ENCODE measurements around the gene EBF4.
A peak's percentile ranks its signal among the peaks of the same experiment; 100 is the strongest.
"Not testable (repeated sequence)": the region's sequence is repeated elsewhere in the genome, so short reads cannot be mapped to it uniquely, and the experiment has no call there.

Gene EBF4

DNA sequence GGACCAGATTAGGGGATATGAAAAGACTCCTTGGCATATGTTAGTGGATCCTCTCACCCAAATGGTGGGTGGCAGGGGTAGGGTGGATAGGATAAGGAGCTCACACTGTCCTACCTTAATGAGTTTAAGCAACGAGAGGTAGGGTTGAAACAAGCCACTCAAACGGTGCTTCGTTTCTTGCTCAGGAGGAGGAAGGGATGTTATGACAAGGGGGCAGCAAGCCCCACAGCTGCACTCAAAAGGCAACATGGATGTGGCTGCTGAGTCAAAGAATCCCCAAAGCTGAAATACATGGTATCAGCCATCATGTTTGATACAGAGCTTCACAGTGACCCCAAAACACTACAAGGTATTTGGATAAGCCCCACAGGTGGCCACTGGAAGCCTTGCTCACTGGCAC, 20.1 kb upstream of the EBF4 start:
- no peak for DNase-seq

- DNase-seq: no peak
These were observed 19.1 kb upstream of the EBF4 start for GRCh38 chr20:2673453-2673852.

DNA sequence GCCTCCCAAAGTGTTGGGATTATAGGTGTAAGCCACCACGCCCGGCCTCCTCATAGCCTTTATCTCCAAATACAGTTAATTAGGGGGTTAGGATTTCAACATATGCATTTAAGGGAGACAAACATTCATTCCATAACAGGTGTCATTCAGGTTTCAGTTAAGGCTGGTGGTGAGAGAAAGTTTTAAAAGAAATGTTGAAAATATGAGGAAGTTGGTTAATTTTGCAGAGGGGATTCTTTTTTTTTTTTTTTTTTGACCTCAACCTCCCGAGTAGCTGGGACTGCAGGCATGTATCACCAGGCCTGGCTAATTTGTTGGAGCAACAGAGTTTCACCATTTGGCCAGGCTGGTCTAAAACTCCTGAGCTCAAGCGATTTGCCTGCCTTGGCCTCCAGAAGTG, 12.5 kb upstream of the EBF4 start:
- no peak for DNase-seq

DNA sequence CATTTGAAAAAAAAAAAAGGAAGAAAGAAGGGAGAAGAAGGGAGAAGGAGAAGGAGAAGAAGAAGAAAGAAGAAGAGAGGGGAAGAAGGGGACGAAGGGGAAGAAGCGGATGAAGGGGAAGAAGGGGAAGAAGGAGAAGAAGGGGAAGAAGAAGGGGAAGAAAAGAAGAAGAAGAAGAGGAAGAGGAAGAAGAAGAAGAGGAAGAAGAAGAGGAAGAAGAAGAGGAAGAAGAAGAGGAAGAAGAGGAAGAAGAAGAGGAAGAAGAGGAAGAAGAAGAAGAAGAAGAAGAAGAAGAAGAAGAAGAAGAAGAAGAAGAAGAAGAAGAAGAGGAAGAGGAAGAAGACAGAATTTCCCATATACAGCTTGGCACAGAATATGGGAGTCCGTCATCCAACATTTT, 10.5 kb upstream of the EBF4 start:
- not testable (repeated sequence) for DNase-seq

DNA sequence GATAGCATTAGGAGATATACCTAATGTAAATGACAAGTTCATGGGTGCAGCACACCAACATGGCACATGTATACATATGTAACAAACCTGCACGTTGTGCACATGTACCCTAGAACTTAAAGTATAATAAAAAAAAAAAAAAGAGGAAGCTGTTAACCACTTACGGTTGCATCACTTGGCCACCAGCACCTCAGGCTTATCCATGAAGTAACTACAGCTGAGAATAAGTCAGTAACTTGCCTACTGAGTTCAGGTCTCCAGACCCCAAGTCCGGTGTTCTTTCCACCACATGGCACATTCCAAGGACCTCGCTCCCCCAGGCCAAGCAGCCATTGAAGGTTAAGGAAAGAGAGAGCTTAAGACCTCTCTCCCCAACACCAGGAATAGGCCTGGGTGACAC, 7.8 kb upstream of the EBF4 start:
- DNase-seq: not testable (repeated sequence)

GRCh38 chr20:2687514-2687913, 5.1 kb upstream of the EBF4 start:
- DNase-seq: no peak

GRCh38 chr20:2688041-2688591, 4.5 kb upstream of the EBF4 start:
- peak; percentile 81 for DNase-seq

DNA sequence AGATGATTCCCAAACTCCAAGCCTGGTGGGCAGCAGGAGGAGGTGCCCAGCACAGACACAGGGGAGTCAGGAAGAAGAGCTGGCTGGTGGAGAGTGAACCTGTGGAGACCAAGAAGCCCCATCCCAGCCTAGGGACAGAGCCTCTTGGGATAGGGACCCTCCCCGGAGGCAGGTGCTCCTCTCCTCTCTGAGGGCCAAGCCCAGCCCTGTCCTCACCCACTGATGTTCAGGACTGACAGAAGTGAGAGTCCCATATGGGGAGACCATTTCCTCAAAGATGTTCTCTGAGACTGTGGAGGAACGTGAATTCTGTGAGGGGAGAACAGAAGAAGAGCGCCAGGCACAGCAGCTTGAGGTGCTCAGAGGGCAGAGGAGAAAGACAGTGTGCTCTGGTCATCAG, 2.4 kb upstream of the EBF4 start:
- no peak for DNase-seq

- DNase-seq: no peak
These were observed 1.9 kb upstream of the EBF4 start for GRCh38 chr20:2690718-2691117.

- no peak for DNase-seq
These were observed 1.5 kb upstream of the EBF4 start for GRCh38 chr20:2691127-2691526.

- DNase-seq: no peak
These were observed 931 bp upstream of the EBF4 start for GRCh38 chr20:2691663-2692035.

DNA sequence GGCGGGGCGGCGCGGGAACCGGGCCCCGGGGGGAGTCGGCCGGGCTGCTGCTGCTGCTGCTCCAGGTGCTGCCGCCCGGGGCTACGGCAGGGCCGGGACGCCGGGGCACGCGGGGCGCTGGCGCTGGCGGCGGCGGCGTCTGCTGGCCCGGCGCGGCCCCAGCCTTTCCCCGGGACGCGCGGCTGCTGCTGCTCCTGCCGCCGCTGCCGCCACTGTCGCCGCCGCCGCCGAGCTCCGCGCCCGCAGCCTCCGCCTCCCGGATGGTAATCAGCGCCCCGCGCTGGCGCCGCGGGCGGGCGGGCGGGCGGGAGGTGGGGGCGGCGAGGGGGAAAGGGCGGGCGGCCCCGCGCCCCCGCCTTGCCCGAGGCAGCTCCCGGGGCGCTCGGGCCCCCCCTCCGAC, 306 bp downstream of the EBF4 start:
- peak; percentile 39 for DNase-seq

DNA sequence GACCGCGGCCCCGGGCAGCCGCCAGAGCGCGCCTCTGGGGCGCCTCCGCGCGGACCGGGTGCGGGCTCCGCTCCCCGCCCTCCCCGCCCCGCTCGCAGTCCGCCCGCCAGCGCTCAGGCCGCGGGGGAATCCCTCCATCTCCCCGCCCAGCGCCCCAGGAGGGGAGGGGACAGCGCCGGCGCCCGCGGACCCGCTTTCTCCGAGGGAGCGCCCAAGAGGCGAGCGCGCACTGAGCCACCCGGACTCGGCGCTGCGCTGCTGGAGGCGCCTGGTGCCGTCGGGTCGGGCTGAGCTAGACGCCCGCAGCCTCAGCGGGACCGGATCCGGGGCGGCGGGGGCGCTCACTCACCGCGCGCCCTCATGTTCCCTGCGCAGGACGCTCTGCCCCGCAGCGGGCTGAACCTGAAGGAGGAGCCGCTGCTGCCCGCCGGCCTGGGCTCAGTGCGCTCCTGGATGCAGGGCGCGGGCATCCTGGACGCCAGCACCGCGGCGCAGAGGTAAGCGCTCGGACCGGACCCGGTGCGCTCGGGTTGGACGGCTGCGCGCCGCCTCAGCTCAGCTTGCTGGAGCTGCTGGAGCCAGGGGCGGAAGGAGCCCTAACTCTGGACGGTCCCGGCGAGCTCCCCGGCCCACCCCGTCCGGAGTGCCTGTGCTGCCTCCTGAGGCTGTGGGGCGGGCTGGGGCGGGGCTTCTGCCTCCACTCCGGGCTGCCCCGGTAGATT, 867 bp downstream of the EBF4 start:
- DNase-seq: peak; percentile 75

- DNase-seq: peak; percentile 47
These were observed 1.5 kb downstream of the EBF4 start for GRCh38 chr20:2694008-2694471.

- no peak for DNase-seq
These were observed 1.9 kb downstream of the EBF4 start for GRCh38 chr20:2694519-2694918.

DNA sequence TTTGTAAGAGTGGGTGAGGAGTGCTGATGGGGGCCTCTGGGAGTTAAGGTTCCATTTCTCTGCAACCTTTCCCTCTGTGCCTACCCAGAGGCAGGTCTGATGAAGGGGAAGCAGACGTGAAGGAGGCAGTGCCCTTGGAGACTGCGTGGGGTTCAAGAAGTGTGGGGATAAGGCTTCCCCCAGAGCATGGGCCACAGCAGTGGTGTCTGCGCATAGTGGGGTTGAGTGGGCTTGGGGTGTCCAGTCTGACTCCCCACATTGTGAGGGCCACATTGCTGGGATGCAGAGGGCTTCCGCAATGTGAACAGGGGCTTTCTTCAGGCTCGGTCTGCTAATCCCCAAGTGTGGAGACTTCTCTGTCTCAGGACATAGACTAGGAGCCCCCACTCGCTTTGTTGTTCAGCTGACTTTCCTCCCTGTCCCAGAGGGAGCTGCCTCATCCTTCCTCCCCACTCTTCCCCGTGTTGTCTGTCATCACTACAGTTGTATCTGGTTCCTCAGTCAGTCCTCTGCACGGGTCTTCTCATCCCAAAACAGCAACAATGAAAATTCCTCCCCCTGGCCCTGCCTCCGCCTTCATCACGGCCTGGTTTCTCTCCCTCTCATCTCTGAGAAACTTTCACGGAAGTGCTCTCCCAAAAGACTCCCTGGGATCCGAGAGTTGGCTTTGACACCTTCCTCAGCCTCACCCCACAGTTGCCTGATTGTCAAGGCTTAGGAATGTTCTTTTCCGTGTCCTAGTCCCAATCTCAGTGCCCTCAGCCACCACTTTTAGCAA, 2.8 kb downstream of the EBF4 start:
- DNase-seq: no peak

GRCh38 chr20:2695984-2696525, 3.5 kb downstream of the EBF4 start:
- DNase-seq: not testable (repeated sequence)

GRCh38 chr20:2696646-2697045, 4.1 kb downstream of the EBF4 start:
- DNase-seq: no peak

- DNase-seq: peak; percentile 68
These were observed 5.2 kb downstream of the EBF4 start for GRCh38 chr20:2697768-2698167.

GRCh38 chr20:2698186-2698817, 5.7 kb downstream of the EBF4 start:
- DNase-seq: no peak

GRCh38 chr20:2698912-2699311, 6.3 kb downstream of the EBF4 start:
- peak; percentile 54 for DNase-seq

DNA sequence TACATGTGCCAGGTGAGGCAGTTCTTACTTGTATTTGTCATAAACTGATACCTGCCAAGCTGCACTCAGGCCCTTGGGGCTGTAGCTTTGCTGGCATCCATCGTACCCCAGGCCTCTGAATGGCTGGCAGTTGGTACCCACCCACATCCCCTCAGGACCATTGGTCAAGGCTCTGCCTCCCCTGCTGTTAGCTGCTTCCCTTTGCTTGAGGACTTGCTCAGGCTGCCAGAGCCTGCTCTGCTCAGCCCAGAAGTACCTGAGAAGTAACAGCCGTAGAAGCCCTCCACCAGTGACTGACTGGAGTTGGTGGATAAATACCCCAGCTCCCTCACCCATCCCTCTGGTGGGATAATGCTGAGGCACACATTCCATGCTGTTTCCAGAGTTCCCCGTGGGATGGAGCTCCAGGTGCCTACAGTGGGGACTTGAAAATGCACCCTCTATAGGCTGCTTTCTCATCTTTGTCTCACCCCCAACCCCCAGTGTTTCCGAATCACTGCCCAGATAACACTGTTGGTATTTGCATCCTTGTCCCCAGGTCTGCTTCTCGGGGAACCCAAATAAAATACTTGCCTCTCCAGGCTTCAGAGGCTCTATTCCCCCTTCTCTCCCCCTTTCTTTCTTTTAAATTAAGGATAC, 7.3 kb downstream of the EBF4 start:
- DNase-seq: no peak

All from eye (tissue), 1 donor.